A549 (cell line): ENCODE results near the gene SH2B2. TPM values are rescaled to one million over a fixed set of nuclear protein-coding genes. Genes with fewer than 3 reads are reported as not detected.

Experiments
- ATAC-seq, 2 experiments: fragments of 200-7000 bp in 1 of 2; fragments of >200 bp in 1 of 2; cut with Nextera tagmentation in 1 of 2; cut with Tn5 transposase in 1 of 2; 3 replicates each; pipeline versions ENCODE4 v1.8.0 to v1.9.1; 2018 to 2020; ENCODE audit warnings: mild to moderate bottlenecking in 1 of 2, moderate library complexity in 1 of 2
- CTCF ChIA-PET: fragments of 300-600 bp; sonication (Branson Sonifier 250); formaldehyde crosslinking; extraction: SDS; loops from one replicate; lab custom pipeline; 2021; ENCODE audit warnings: antibody characterized with exemption, inconsistent platforms; lab: Yijun Ruan, JAX
- POLR2A ChIA-PET: fragments of 350-600 bp; formaldehyde crosslinking; extraction: SDS; loops from one replicate; lab custom pipeline; 2021; ENCODE audit warnings: antibody characterized with exemption, inconsistent platforms; lab: Yijun Ruan, JAX
- DNase-seq, 2 experiments: peaks; one replicate each; pipeline versions ENCODE4 v3.0.0 to v3.0.0-alpha.2; 2011 to 2016; ENCODE audit warnings: low read depth in 1 of 2, low spot score in 1 of 2
- FAIRE-seq: peaks from 2 replicates; lab custom pipeline; 2011; peaks lifted over from hg19 to GRCh38; lab: Jason Lieb, UNC
- H3K27ac ChIP-seq, 2 experiments: fragments of >200 bp; sonication (Bioruptor Twin); formaldehyde crosslinking; 3 replicates each; pipeline ENCODE4 v1.5.1; 2016 to 2017
- H3K4me1 ChIP-seq: fragments of >200 bp; sonication (Bioruptor Twin); formaldehyde crosslinking; 3 replicates; pipeline ENCODE4 v1.6.1; 2016
- H3K4me2 ChIP-seq: fragments of >200 bp; sonication (Bioruptor Twin); formaldehyde crosslinking; 3 replicates; pipeline ENCODE4 v1.6.1; 2016
- H3K4me3 ChIP-seq: fragments of >200 bp; sonication (Bioruptor Twin); formaldehyde crosslinking; 3 replicates; pipeline ENCODE4 v1.5.1; 2016
- H3K9me3 ChIP-seq: fragments of >200 bp; sonication (Bioruptor Twin); formaldehyde crosslinking; 3 replicates; pipeline ENCODE4 v1.6.1; 2016
- ATOH8 ChIP-seq: fragments of 250-450 bp; sonication (Bioruptor Pico); IDR thresholded peaks from 2 replicates; pipeline ENCODE4 v1.5.0; 2020; ENCODE audit warnings: low read depth, mild to moderate bottlenecking, moderate library complexity
- BHLHE40 ChIP-seq: IDR thresholded peaks from 2 replicates; pipeline ENCODE4 v1.6.1; 2012; ENCODE audit warnings: low read depth, low read length, inconsistent platforms
- CBX8 ChIP-seq: fragments of 200-600 bp; sonication (generic); IDR thresholded peaks from 2 replicates; pipeline ENCODE4 v1.6.1; 2016
- CHD2 ChIP-seq: fragments of 150-350 bp; IDR thresholded peaks from 2 replicates; pipeline ENCODE4 v1.6.1; 2014; ENCODE audit warnings: low read length; ENCODE audit not compliant: partially characterized antibody
- EHF ChIP-seq: fragments of 250-450 bp; sonication (Bioruptor Pico); IDR thresholded peaks from 2 replicates; pipeline ENCODE4 v1.5.0; 2020; ENCODE audit warnings: mild to moderate bottlenecking
- EHMT2 ChIP-seq: fragments of 200-600 bp; sonication (generic); IDR thresholded peaks from 2 replicates; pipeline ENCODE4 v1.6.1; 2016; ENCODE audit warnings: antibody characterized with exemption, low read depth, mild to moderate bottlenecking, moderate library complexity
- EP300 ChIP-seq, 2 experiments: fragments of >200 bp; sonication (Bioruptor Twin); formaldehyde crosslinking; IDR thresholded peaks; 2 replicates in 1 of 2; 3 replicates in 1 of 2; pipeline ENCODE4 v1.6.1; 2016 to 2017
- FOSB ChIP-seq: fragments of 250-450 bp; sonication (Bioruptor Pico); IDR thresholded peaks from 2 replicates; pipeline ENCODE4 v1.5.0; 2020; ENCODE audit warnings: mild to moderate bottlenecking, moderate library complexity
- FOSL2 ChIP-seq, 2 experiments: fragments of 450-650 bp in 1 of 2; fragments of >200 bp in 1 of 2; sonication (Bioruptor Twin) in 1 of 2; formaldehyde crosslinking; IDR thresholded peaks; 2 replicates each; pipeline versions ENCODE4 v1.5.0 to v1.6.1; 2016 to 2020; ENCODE audit warnings: mild to moderate bottlenecking in 1 of 2, moderate library complexity in 1 of 2
- FOXS1 ChIP-seq: fragments of 250-450 bp; sonication (Bioruptor Pico); IDR thresholded peaks from 2 replicates; pipeline ENCODE4 v1.5.0; 2020; ENCODE audit warnings: mild to moderate bottlenecking, moderate library complexity
- HES2 ChIP-seq: fragments of >200 bp; sonication (Bioruptor Twin); formaldehyde crosslinking; IDR thresholded peaks from 2 replicates; pipeline ENCODE4 v1.6.1; 2016
- HOXB13 ChIP-seq: fragments of 250-450 bp; sonication (Bioruptor Pico); IDR thresholded peaks from 2 replicates; pipeline ENCODE4 v1.5.0; 2020; ENCODE audit warnings: low read depth, mild to moderate bottlenecking, moderate library complexity
- HOXB5 ChIP-seq: fragments of 250-450 bp; sonication (Bioruptor Pico); IDR thresholded peaks from 2 replicates; pipeline ENCODE4 v1.5.0; 2020; ENCODE audit warnings: mild to moderate bottlenecking, moderate library complexity
- JUN ChIP-seq, 2 experiments: fragments of >200 bp; sonication (Bioruptor Twin); formaldehyde crosslinking; IDR thresholded peaks; 2 replicates in 1 of 2; 3 replicates in 1 of 2; pipeline ENCODE4 v1.6.1; 2016 to 2017
- KDM5A ChIP-seq: fragments of 200-600 bp; sonication (generic); IDR thresholded peaks from 2 replicates; pipeline ENCODE4 v1.6.1; 2016; ENCODE audit warnings: antibody characterized with exemption, mild to moderate bottlenecking
- MAX ChIP-seq: IDR thresholded peaks from 2 replicates; pipeline ENCODE4 v1.6.1; 2012
- NPAS2 ChIP-seq: fragments of 250-450 bp; sonication (Bioruptor Pico); IDR thresholded peaks from 2 replicates; pipeline ENCODE4 v1.8.0; 2022; ENCODE audit warnings: mild to moderate bottlenecking, moderate library complexity, borderline replicate concordance
- NR3C1 ChIP-seq: fragments of >200 bp; sonication (Bioruptor Twin); formaldehyde crosslinking; IDR thresholded peaks from 3 replicates; pipeline ENCODE4 v1.6.1; 2017
- POLR2A ChIP-seq: IDR thresholded peaks from 2 replicates; pipeline ENCODE4 v1.6.1; 2012; ENCODE audit warnings: mild to moderate bottlenecking, low read length
- RARB ChIP-seq: fragments of 250-450 bp; sonication (Bioruptor Pico); IDR thresholded peaks from 2 replicates; pipeline ENCODE4 v1.8.0; 2021; ENCODE audit warnings: mild to moderate bottlenecking, moderate library complexity
- RCOR1 ChIP-seq: fragments of 150-350 bp; IDR thresholded peaks from 2 replicates; pipeline ENCODE4 v1.6.1; 2014; ENCODE audit warnings: antibody characterized with exemption, low read length, low read depth
- REST ChIP-seq: fragments of 200-600 bp; sonication (generic); IDR thresholded peaks from 2 replicates; pipeline ENCODE4 v1.6.1; 2016; ENCODE audit warnings: antibody characterized with exemption, mild to moderate bottlenecking, moderate library complexity
- RFX5 ChIP-seq: fragments of 450-650 bp; IDR thresholded peaks from 2 replicates; pipeline ENCODE4 v1.7.1; 2014; ENCODE audit warnings: antibody characterized with exemption, mild to moderate bottlenecking, moderate library complexity
- RNF2 ChIP-seq: fragments of 200-600 bp; sonication (generic); IDR thresholded peaks from 2 replicates; pipeline ENCODE4 v1.6.1; 2016; ENCODE audit warnings: low read depth, mild to moderate bottlenecking, antibody characterized with exemption, moderate library complexity, borderline replicate concordance
- SMC3 ChIP-seq: fragments of >200 bp; sonication (Bioruptor Twin); formaldehyde crosslinking; IDR thresholded peaks from 3 replicates; pipeline ENCODE4 v1.6.1; 2018; ENCODE audit warnings: inconsistent platforms
- TP53 ChIP-seq: fragments of 250-450 bp; sonication (Bioruptor Pico); IDR thresholded peaks from 2 replicates; pipeline ENCODE4 v1.5.0; 2021; ENCODE audit warnings: mild to moderate bottlenecking, moderate library complexity
- USF2 ChIP-seq: fragments of 450-650 bp; IDR thresholded peaks from 2 replicates; pipeline ENCODE4 v1.6.1; 2014; ENCODE audit warnings: antibody characterized with exemption
- ZNF302 ChIP-seq: fragments of 250-450 bp; sonication (Bioruptor Pico); IDR thresholded peaks from 2 replicates; pipeline ENCODE4 v1.9.0; 2021; ENCODE audit warnings: inconsistent platforms, mild to moderate bottlenecking, moderate library complexity
- WGBS: methylation state at CpG from one replicate; pipeline ENCODE4 v1.1.6; 2017; ENCODE audit errors: missing lambda C conversion rate; 5-methylcytosine and 5-hydroxymethylcytosine counted together
- polyA plus RNA-seq, 4 experiments: library from polyadenylated mRNA; depleted of rRNA in 3 of 4; stranded (reverse); fragments of >200 nt; fragmentation: RNase III in 1 of 4; extraction: RNeasy Plus Mini Kit Qiagen cat#74134 plus additional on column Dnase treatment in 1 of 4; gene quantifications; 2 replicates in 3 of 4; 3 replicates in 1 of 4; pipeline ENCODE4 v1.2.3, GENCODE V29; 2011 to 2017

SH2B2 gene
- polyA plus RNA-seq, 2 of the 4 experiments (the other 2 are of a cell fraction): 1.1 to 2.3 TPM

GRCh38 chr7:102273749-102274712, 12.6 kb upstream of the SH2B2 start:
- ChIA-PET POLR2A (interaction anchor here (0.5 to 1.5 kb wide), 7 partner anchors 13 to 587 kb away, joined by 3 to 7 read pairs (median 3); partner anchors contain the start of gene PRKRIP1), CTCF (interaction anchor here (0.8 to 7.1 kb wide), 21 partner anchors 8 to 766 kb away, joined by 3 to 106 read pairs (median 4); partner anchors contain the start of gene PRKRIP1)
- FAIRE-seq (no peak), DNase-seq (peak; percentile 93 to 98), ATAC-seq (peak; percentile 86 to 92)
- peak; percentile 80 for TF ChIP-seq MAX
- TF ChIP-seq FOXS1 (CRISPR knock-in tag): no peak
- no peak for TF ChIP-seq RNF2
- peak in 1 of 2 experiments; percentile 47; a peak in 2 of 5 replicates for TF ChIP-seq JUN (IDR thresholded peaks at IDR 0.05)
- TF ChIP-seq POLR2A: no peak
- no peak for TF ChIP-seq EHF
- no peak for TF ChIP-seq EHMT2
- no peak for TF ChIP-seq HOXB5 (CRISPR knock-in tag)
- no peak for TF ChIP-seq RFX5
- no peak for TF ChIP-seq REST
- no peak for TF ChIP-seq CHD2
- no peak for TF ChIP-seq HOXB13 (CRISPR knock-in tag)
- TF ChIP-seq NPAS2 (CRISPR knock-in tag): peak; percentile 81
- no peak for TF ChIP-seq KDM5A
- TF ChIP-seq CBX8: no peak
- peak; percentile 97 for TF ChIP-seq USF2
- TF ChIP-seq RARB (CRISPR knock-in tag): no peak
- TF ChIP-seq NR3C1: no peak
- TF ChIP-seq ZNF302: no peak
- no peak for TF ChIP-seq ATOH8 (CRISPR knock-in tag)
- TF ChIP-seq FOSL2 (IDR thresholded peaks at IDR 0.05): no peak
- peak; percentile 75 for TF ChIP-seq FOSL2 (CRISPR knock-in tag; IDR thresholded peaks at IDR 0.05)
- no peak for TF ChIP-seq HES2
- TF ChIP-seq RCOR1: no peak
- no peak for TF ChIP-seq SMC3
- 0 out of 2 replicates have a peak, but pooled peaks have one; percentile 24 for TF ChIP-seq BHLHE40
- no peak for TF ChIP-seq EP300 (IDR thresholded peaks at IDR 0.05)
- TF ChIP-seq FOSB: no peak
- no peak for TF ChIP-seq TP53
- WGBS: 52% methylated on average over 17 of the region's 23 CpGs
- Histone ChIP-seq H3K9me3 (no peaks in the 10 kb centered on the region), H3K4me3 (peak overlapping the region; percentile 29), H3K27ac (peak overlapping the region; percentile 71 to 83), H3K4me1 (peaks cover 29% of the 10 kb centered on the region), H3K4me2 (peak overlapping the region; percentile 64)
